WTC11 (cell line): Measurements from ENCODE around the gene TMA7. TPM values are rescaled to one million over a fixed set of nuclear protein-coding genes. Genes with fewer than 3 reads are reported as not detected.

Experiments
- ATAC-seq: fragments of 200-7000 bp; cut with Tn5 transposase; 2 replicates; pipeline ENCODE4 v1.10.0; 2021; ENCODE audit warnings: mild to moderate bottlenecking, moderate library complexity
- CTCF ChIA-PET: fragments of 300-600 bp; sonication (Branson Sonifier 250); formaldehyde crosslinking; loops from one replicate; lab custom pipeline; 2021; ENCODE audit warnings: antibody characterized with exemption; lab: Charles Lee
- POLR2A ChIA-PET: fragments of 350-600 bp; sonication (Branson Sonifier 250); formaldehyde crosslinking; loops from one replicate; lab custom pipeline; 2021; ENCODE audit warnings: antibody characterized with exemption; lab: Charles Lee
- DNase-seq: peaks from one replicate; pipeline ENCODE4 v3.0.0; 2021; ENCODE audit warnings: low spot score
- H3K27ac Mint-ChIP-seq: 2 replicates; pipeline ENCODE4 v1.8.0; 2021; ENCODE audit warnings: mixed read lengths
- H3K27me3 Mint-ChIP-seq: 2 replicates; pipeline ENCODE4 v1.8.0; 2021; ENCODE audit warnings: low read depth, mild to moderate bottlenecking, moderate library complexity, mixed read lengths
- H3K36me3 Mint-ChIP-seq: 2 replicates; pipeline ENCODE4 v1.8.0; 2021; ENCODE audit warnings: mixed read lengths
- H3K4me1 Mint-ChIP-seq: 2 replicates; pipeline ENCODE4 v1.8.0; 2022; ENCODE audit warnings: mixed read lengths
- H3K4me3 Mint-ChIP-seq: 2 replicates; pipeline ENCODE4 v1.8.0; 2021; ENCODE audit warnings: mild to moderate bottlenecking, moderate library complexity, mixed read lengths
- H3K9me3 Mint-ChIP-seq: 2 replicates; pipeline ENCODE4 v1.8.0; 2021; ENCODE audit warnings: mixed read lengths
- ATF2 ChIP-seq: sonication (generic); formaldehyde crosslinking; IDR thresholded peaks from 2 replicates; pipeline ENCODE4 v1.8.1; 2022; ENCODE audit warnings: low read depth, missing genetic modification reagents, borderline replicate concordance
- EMX1 ChIP-seq: fragments of 250-450 bp; sonication (Bioruptor Pico); IDR thresholded peaks from 2 replicates; pipeline ENCODE4 v1.8.0; 2021; ENCODE audit warnings: mild to moderate bottlenecking
- ETV6 ChIP-seq: sonication (generic); formaldehyde crosslinking; IDR thresholded peaks from 2 replicates; pipeline ENCODE4 v1.8.1; 2022; ENCODE audit warnings: mild to moderate bottlenecking, missing genetic modification reagents
- FOXJ3 ChIP-seq: sonication (generic); formaldehyde crosslinking; IDR thresholded peaks from 2 replicates; pipeline ENCODE4 v1.9.0; 2021; ENCODE audit warnings: missing genetic modification reagents, mild to moderate bottlenecking, borderline replicate concordance
- FOXK1 ChIP-seq: sonication (generic); formaldehyde crosslinking; IDR thresholded peaks from 2 replicates; pipeline ENCODE4 v1.8.0; 2022; ENCODE audit warnings: mild to moderate bottlenecking, moderate library complexity, missing genetic modification reagents
- FOXP4 ChIP-seq: sonication (generic); formaldehyde crosslinking; IDR thresholded peaks from 2 replicates; pipeline ENCODE4 v1.8.0; 2022; ENCODE audit warnings: mild to moderate bottlenecking, missing genetic modification reagents
- IRF1 ChIP-seq: sonication (generic); formaldehyde crosslinking; IDR thresholded peaks from 2 replicates; pipeline ENCODE4 v1.8.0; 2023; ENCODE audit warnings: missing genetic modification reagents
- MAX ChIP-seq: sonication (generic); formaldehyde crosslinking; IDR thresholded peaks from 2 replicates; pipeline ENCODE4 v1.8.0; 2022; ENCODE audit warnings: mild to moderate bottlenecking, missing genetic modification reagents
- NFE2L1 ChIP-seq: sonication (generic); formaldehyde crosslinking; IDR thresholded peaks from 2 replicates; pipeline ENCODE4 v1.8.1; 2023; ENCODE audit warnings: missing genetic modification reagents
- SOX15 ChIP-seq: fragments of 250-450 bp; sonication (Bioruptor Pico); IDR thresholded peaks from 2 replicates; pipeline ENCODE4 v1.9.0; 2021; ENCODE audit warnings: mild to moderate bottlenecking
- SP1 ChIP-seq: sonication (generic); formaldehyde crosslinking; conservative IDR thresholded peaks from 2 replicates; pipeline ENCODE4 v1.8.1; 2022; ENCODE audit warnings: missing genetic modification reagents
- USF2 ChIP-seq: sonication (generic); formaldehyde crosslinking; IDR thresholded peaks from 2 replicates; pipeline ENCODE4 v1.8.1; 2023; ENCODE audit warnings: mild to moderate bottlenecking, missing genetic modification reagents, moderate library complexity
- ZBTB21 ChIP-seq: sonication (generic); formaldehyde crosslinking; IDR thresholded peaks from 2 replicates; pipeline ENCODE4 v1.8.1; 2023; ENCODE audit warnings: mild to moderate bottlenecking, missing genetic modification reagents, borderline replicate concordance
- ZNF317 ChIP-seq: sonication (generic); formaldehyde crosslinking; IDR thresholded peaks from 2 replicates; pipeline ENCODE4 v1.8.1; 2023; ENCODE audit warnings: low read depth, mild to moderate bottlenecking, moderate library complexity, missing genetic modification reagents, borderline replicate concordance
- ZNF423 ChIP-seq: fragments of 250-450 bp; sonication (Bioruptor Pico); IDR thresholded peaks from 2 replicates; pipeline ENCODE4 v2.1.2; 2022; ENCODE audit warnings: mild to moderate bottlenecking, moderate library complexity
- ZNF425 ChIP-seq: fragments of 250-450 bp; sonication (Bioruptor Pico); conservative IDR thresholded peaks from 2 replicates; pipeline ENCODE4 v1.9.0; 2021; ENCODE audit warnings: mild to moderate bottlenecking
- ZNF512 ChIP-seq: sonication (generic); formaldehyde crosslinking; IDR thresholded peaks from 2 replicates; pipeline ENCODE4 v1.8.1; 2022; ENCODE audit warnings: missing genetic modification reagents, borderline replicate concordance
- total RNA-seq: library from RNA; stranded (reverse); gene quantifications from 3 replicates; pipeline ENCODE4 v1.2.3, GENCODE V29; 2021

The TMA7 gene
- total RNA-seq, 1 experiment from 2014 or later, result 318 TPM

- TF ChIP-seq FOXP4 (peak; percentile 80; the same call in 1 of the 2 replicates), ZBTB21 (CRISPR knock-in tag) (peak; percentile 62; the same call in 1 of the 2 replicates), FOXK1 (CRISPR knock-in tag) (peak; percentile 55; the same call in 1 of the 2 replicates), USF2 (0 out of 2 replicates have a peak, but pooled peaks have one; percentile 16), FOXJ3 (CRISPR knock-in tag) (no peak), NFE2L1 (CRISPR knock-in tag) (peak; percentile 62), SOX15 (CRISPR knock-in tag) (no peak), IRF1 (CRISPR knock-in tag) (no peak), ZNF317 (CRISPR knock-in tag) (no peak), ZNF512 (no peak), ETV6 (CRISPR knock-in tag) (peak; percentile 91), SP1 (CRISPR knock-in tag) (peak; percentile 68), ZNF423 (CRISPR knock-in tag) (peak; percentile 29; the same call in 1 of the 2 replicates)
- TF ChIP-seq, all 79 proteins: peak for 15
These were observed 34.6 kb downstream of the TMA7 start (continued) for GRCh38 chr3:48474619-48475018.

- no peaks in the 10 kb centered on the region; the same call in 1 of the 2 replicates for H3K36me3 Mint-ChIP-seq
- ChIA-PET POLR2A (interaction anchor here (0.6 to 3.3 kb wide), 6 partner anchors 8 to 160 kb away, joined by 3 to 21 read pairs (median 3); partner anchors contain the start of genes CCDC51, PFKFB4, SHISA5 and SLC26A6), CTCF (interaction anchor here (0.8 to 6.3 kb wide), 15 partner anchors 10 to 1196 kb away, joined by 3 to 168 read pairs (median 5); partner anchors contain the start of genes CCDC51, SHISA5, SLC26A6 and TMA7)
- TF ChIP-seq SOX15 (CRISPR knock-in tag) (no peak), MAX (0 out of 2 replicates have a peak, but pooled peaks have one; percentile 1), SP1 (CRISPR knock-in tag) (no peak), ATF2 (no peak), EMX1 (no peak), ZNF425 (no peak)
- H3K27ac Mint-ChIP-seq, result peak overlapping the region; percentile 79
- peak overlapping the region; percentile 14 for H3K4me3 Mint-ChIP-seq
- H3K4me1 Mint-ChIP-seq, result peaks cover 39% of the 10 kb centered on the region
- no peaks in the 10 kb centered on the region for H3K9me3 Mint-ChIP-seq
- peak; percentile 4; the same call in 1 of the 2 replicates for ATAC-seq
- DNase-seq, result peak; percentile 34
- H3K27me3 Mint-ChIP-seq, result no peaks in the 10 kb centered on the region; the same call in none of the 2 replicates
These were observed 35.1 kb downstream of the TMA7 start for GRCh38 chr3:48475188-48475587.
